ENCODE results near the gene PSEN1. TPM values are rescaled to one million over a fixed set of nuclear protein-coding genes. Genes with fewer than 3 reads are reported as not detected.
"Not testable (repeated sequence)": the region's sequence is repeated elsewhere in the genome, so short reads cannot be mapped to it uniquely, and the experiment has no call there.

The PSEN1 gene
- total and polyA plus RNA-seq, 4 donors: 50.0 to 81.8 (median 58.4) TPM

DNA sequence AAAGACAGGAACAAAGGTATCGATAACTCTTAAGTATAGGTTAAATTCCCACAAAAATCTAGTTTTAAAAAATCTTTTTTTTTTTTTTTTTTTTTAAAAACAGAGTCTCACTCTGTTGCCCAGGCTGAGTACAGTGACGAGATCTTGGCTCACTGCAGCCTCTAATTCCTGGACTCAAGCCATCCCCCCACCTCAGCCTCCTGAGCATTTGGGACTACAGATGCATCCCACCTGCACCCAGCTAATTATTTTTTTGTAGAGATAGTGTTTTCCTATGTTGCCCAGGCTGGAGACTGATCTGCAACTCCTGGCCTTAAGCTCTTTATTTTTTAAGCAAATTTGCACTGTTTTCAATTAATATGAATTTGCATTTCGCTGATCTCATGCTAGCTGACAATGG, 9.8 kb downstream of the PSEN1 start:
- Histone ChIP-seq H3K4me1 (ENCODE audit: control insufficient read depth, insufficient read depth, low read length) (peaks cover 3% of the 10 kb centered on the region), H3K4me3 (ENCODE audit: low read depth, low read length) (no peak overlapping the region), H3K27me3 (ENCODE audit: control insufficient read depth, insufficient read depth, low read length) (no peaks in the 10 kb centered on the region), H3K27ac (ENCODE audit: low read depth, low read length) (no peak overlapping the region), H3K36me3 (ENCODE audit: control insufficient read depth, insufficient read depth, low read length) (peaks cover 7% of the 10 kb centered on the region), H3K9me3 (ENCODE audit: control insufficient read depth, insufficient read depth, low read length) (no peaks in the 10 kb centered on the region)
- peak in 2 of 6 donors; percentile 15 to 56 for DNase-seq (ENCODE audit: low read depth in 4 of 6, low spot score in 6 of 6)
- 100% methylated on average over 1 of the region's 3 CpGs for WGBS (ENCODE audit: insufficient coverage)

DNA sequence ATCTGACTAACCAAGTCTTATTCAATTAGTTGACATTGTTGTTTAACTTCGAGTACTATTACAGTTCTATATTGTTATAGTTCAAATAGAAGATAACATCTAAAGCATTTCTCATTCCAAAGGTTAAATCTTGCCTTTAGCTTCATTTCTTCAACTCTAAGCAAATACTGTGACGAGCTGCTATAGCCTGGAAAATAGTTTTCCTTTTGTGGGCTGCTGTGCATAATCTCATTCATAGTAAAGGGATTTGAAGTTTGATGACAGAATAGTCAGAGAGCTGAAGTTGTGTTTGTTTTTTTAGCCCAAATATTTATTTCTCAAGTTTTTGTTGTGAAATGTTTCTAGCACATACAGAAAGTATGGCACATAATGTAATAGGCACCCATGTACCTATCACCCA, 13.4 kb downstream of the PSEN1 start:
- H3K9me3 ChIP-seq (ENCODE audit: control insufficient read depth, insufficient read depth, low read length): no peaks in the 10 kb centered on the region
- no peak overlapping the region for H3K27ac ChIP-seq (ENCODE audit: low read depth, low read length)
- H3K4me1 ChIP-seq (ENCODE audit: control insufficient read depth, insufficient read depth, low read length): no peaks in the 10 kb centered on the region
- no peaks in the 10 kb centered on the region for H3K27me3 ChIP-seq (ENCODE audit: control insufficient read depth, insufficient read depth, low read length)
- peaks cover 10% of the 10 kb centered on the region for H3K36me3 ChIP-seq (ENCODE audit: control insufficient read depth, insufficient read depth, low read length)
- DNase-seq (ENCODE audit: low read depth in 4 of 6, low spot score in 6 of 6): no peak
- no peak overlapping the region for H3K4me3 ChIP-seq (ENCODE audit: low read depth, low read length)
- WGBS (ENCODE audit: insufficient coverage): no CpG with 5 or more reads among the region's 2 CpGs

DNA sequence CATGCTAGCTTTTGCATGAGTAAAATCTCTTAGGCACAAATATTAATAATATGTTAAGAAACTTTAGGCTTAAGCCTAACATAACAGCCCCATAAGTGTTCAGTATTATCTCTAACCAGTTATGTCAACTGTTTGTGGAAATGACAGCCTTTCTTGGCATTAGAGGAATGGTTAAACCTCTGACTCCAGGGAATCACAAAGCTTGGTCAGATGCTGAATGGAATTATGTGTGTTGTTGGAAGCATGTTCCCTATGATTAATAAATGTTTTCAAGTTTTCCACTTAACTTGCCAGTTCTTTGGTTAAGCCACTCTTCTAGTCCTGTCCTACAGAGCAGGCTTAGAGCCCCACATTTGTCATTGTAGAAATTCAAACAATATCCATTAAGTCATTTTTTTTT, 17.0 kb downstream of the PSEN1 start:
- DNase-seq (ENCODE audit: low read depth in 4 of 6, low spot score in 6 of 6): no peak
- Histone ChIP-seq H3K36me3 (ENCODE audit: control insufficient read depth, insufficient read depth, low read length) (peaks cover 26% of the 10 kb centered on the region), H3K27me3 (ENCODE audit: control insufficient read depth, insufficient read depth, low read length) (no peaks in the 10 kb centered on the region), H3K9me3 (ENCODE audit: control insufficient read depth, insufficient read depth, low read length) (no peaks in the 10 kb centered on the region), H3K4me3 (ENCODE audit: low read depth, low read length) (no peak overlapping the region), H3K4me1 (ENCODE audit: control insufficient read depth, insufficient read depth, low read length) (no peaks in the 10 kb centered on the region), H3K27ac (ENCODE audit: low read depth, low read length) (no peak overlapping the region)

DNA sequence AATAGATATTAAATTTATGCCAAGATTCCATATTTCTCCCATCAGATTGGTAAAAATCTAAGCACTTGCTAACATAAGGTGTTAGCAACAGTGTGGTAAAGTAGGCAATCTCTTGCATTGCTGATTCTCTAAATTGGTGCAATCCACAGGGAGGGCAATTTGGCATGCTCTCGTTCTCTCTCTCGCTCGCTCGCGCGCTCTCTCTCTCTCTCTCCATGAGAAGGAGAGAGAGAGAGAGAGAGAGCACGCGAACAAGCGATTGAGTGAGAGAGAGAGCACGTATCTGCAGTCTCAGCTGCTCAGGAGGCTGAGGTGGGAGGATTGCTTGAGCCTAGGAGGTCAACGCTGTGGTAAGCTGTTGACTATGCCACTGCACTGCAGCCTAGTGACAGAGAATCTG, 25.9 kb downstream of the PSEN1 start:
- Histone ChIP-seq H3K4me3 (ENCODE audit: low read depth, low read length) (no peak overlapping the region), H3K27me3 (ENCODE audit: control insufficient read depth, insufficient read depth, low read length) (no peaks in the 10 kb centered on the region), H3K4me1 (ENCODE audit: control insufficient read depth, insufficient read depth, low read length) (no peaks in the 10 kb centered on the region), H3K27ac (ENCODE audit: low read depth, low read length) (no peak overlapping the region), H3K36me3 (ENCODE audit: control insufficient read depth, insufficient read depth, low read length) (peaks cover 30% of the 10 kb centered on the region), H3K9me3 (ENCODE audit: control insufficient read depth, insufficient read depth, low read length) (no peaks in the 10 kb centered on the region)
- 90% methylated on average over 1 of the region's 11 CpGs for WGBS (ENCODE audit: insufficient coverage)
- peak in 2 of 6 donors; percentile 30 to 78 for DNase-seq (ENCODE audit: low read depth in 4 of 6, low spot score in 6 of 6)

DNA sequence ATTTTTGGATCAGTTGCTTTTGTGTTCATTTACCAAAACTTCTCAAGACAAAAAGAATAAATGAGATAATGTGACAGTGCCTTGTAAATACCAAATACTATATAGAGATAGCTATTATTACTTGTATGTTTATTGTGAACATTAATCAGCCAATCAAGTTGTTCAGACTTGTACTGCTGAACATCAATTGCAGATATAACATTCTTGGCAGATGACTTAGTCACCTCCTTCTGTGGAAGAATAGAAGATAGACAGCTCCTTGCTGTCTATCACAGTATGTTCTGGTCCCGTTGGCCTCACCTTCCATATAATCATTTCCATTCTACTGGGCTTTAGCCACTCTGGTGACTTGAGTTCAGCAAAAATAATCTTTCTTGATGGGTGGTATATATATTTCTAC, 30.1 kb downstream of the PSEN1 start:
- no CpG with 5 or more reads among the region's 1 CpG for WGBS (ENCODE audit: insufficient coverage)
- peaks cover 7% of the 10 kb centered on the region for H3K4me1 ChIP-seq (ENCODE audit: control insufficient read depth, insufficient read depth, low read length)
- H3K36me3 ChIP-seq (ENCODE audit: control insufficient read depth, insufficient read depth, low read length): peaks cover 29% of the 10 kb centered on the region
- H3K27ac ChIP-seq (ENCODE audit: low read depth, low read length): no peak overlapping the region
- no peaks in the 10 kb centered on the region for H3K9me3 ChIP-seq (ENCODE audit: control insufficient read depth, insufficient read depth, low read length)
- no peak for DNase-seq (ENCODE audit: low read depth in 4 of 6, low spot score in 6 of 6)
- no peak overlapping the region for H3K4me3 ChIP-seq (ENCODE audit: low read depth, low read length)
- H3K27me3 ChIP-seq (ENCODE audit: control insufficient read depth, insufficient read depth, low read length): no peaks in the 10 kb centered on the region

DNA sequence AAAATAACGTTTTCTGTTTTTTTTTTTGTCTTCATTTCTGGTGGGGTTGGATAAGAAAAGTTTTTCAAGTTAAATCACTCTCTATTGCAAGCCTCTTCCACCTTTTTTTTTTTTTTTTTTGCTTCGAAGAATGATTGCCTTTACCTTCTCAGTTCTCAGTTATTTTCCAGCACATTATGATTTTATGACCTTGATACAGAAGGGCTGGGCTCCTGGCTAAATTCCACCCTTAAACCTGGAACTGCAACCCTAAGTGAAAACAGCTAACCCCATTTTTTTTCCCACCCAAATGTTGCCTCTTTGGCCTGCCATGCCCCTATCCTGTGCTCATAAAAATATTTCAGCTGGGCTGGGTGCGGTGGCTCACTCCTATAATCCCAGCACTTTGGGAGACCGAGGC, 31.4 kb downstream of the PSEN1 start:
- peaks cover 7% of the 10 kb centered on the region for H3K4me1 ChIP-seq (ENCODE audit: control insufficient read depth, insufficient read depth, low read length)
- H3K27ac ChIP-seq (ENCODE audit: low read depth, low read length): no peak overlapping the region
- WGBS (ENCODE audit: insufficient coverage): 100% methylated on average over 1 of the region's 4 CpGs

DNA sequence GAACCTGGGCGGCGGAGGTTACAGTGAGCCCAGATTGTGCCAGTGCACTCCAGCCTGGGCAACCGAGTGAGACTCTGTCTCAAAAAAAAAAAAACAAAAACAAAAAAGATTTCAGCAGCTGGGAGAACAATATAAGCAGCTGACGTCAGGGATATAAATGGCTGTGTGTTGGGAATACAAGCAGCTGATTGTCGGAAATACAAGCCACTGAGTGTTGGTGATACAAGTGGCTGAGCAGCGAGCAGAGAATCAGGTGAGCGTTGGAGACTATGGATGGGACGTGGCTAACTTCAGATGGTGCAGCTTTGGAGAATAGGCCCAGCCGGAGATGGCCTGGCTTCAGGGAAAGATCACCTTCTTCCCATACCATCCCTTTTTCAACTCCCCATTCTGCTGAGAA, 32.0 kb downstream of the PSEN1 start:
- Histone ChIP-seq H3K27me3 (ENCODE audit: control insufficient read depth, insufficient read depth, low read length) (no peaks in the 10 kb centered on the region), H3K36me3 (ENCODE audit: control insufficient read depth, insufficient read depth, low read length) (peaks cover 21% of the 10 kb centered on the region), H3K9me3 (ENCODE audit: control insufficient read depth, insufficient read depth, low read length) (no peaks in the 10 kb centered on the region), H3K4me1 (ENCODE audit: control insufficient read depth, insufficient read depth, low read length) (peaks cover 7% of the 10 kb centered on the region), H3K27ac (ENCODE audit: low read depth, low read length) (peak overlapping the region; percentile 22), H3K4me3 (ENCODE audit: low read depth, low read length) (no peak overlapping the region)
- WGBS (ENCODE audit: insufficient coverage): 69% methylated on average over 6 of the region's 9 CpGs
- DNase-seq (ENCODE audit: low read depth in 4 of 6, low spot score in 6 of 6): peak in 3 of 6 donors; percentile 3 to 45 (median 11)

More for the DNA sequence above, 31.4 kb downstream of the PSEN1 start:
- DNase-seq (ENCODE audit: low read depth in 4 of 6, low spot score in 6 of 6): no peak
- H3K4me3 ChIP-seq (ENCODE audit: low read depth, low read length): no peak overlapping the region
- peaks cover 21% of the 10 kb centered on the region for H3K36me3 ChIP-seq (ENCODE audit: control insufficient read depth, insufficient read depth, low read length)
- H3K9me3 ChIP-seq (ENCODE audit: control insufficient read depth, insufficient read depth, low read length): no peaks in the 10 kb centered on the region
- H3K27me3 ChIP-seq (ENCODE audit: control insufficient read depth, insufficient read depth, low read length): no peaks in the 10 kb centered on the region

DNA sequence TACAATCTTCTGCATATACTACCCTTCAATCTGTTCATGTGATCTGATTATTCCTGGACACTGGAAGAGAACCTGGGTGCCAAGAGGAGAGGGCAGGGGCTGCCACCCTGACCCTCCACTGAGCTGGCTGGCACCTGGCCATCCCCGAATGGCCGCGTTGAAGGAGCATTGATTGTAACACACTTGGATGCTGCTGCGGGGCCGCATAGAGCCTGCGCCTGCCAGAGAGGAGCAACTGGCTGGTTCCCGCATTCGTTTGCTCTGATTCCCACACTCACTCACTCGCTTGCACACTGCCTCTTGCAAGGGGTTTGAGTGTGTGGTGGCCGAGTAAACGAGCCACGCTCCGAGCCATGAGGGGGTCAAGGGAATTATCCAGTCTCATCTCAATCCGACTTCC, 32.4 kb downstream of the PSEN1 start:
- Histone ChIP-seq H3K4me3 (ENCODE audit: low read depth, low read length) (no peak overlapping the region), H3K9me3 (ENCODE audit: control insufficient read depth, insufficient read depth, low read length) (no peaks in the 10 kb centered on the region), H3K4me1 (ENCODE audit: control insufficient read depth, insufficient read depth, low read length) (peaks cover 7% of the 10 kb centered on the region), H3K36me3 (ENCODE audit: control insufficient read depth, insufficient read depth, low read length) (peaks cover 21% of the 10 kb centered on the region), H3K27me3 (ENCODE audit: control insufficient read depth, insufficient read depth, low read length) (no peaks in the 10 kb centered on the region), H3K27ac (ENCODE audit: low read depth, low read length) (peak overlapping the region; percentile 22)
- DNase-seq (ENCODE audit: low read depth in 4 of 6, low spot score in 6 of 6): peak in 1 of 6 donors; percentile 9
- WGBS (ENCODE audit: insufficient coverage): 67% methylated on average over 9 of the region's 14 CpGs

DNA sequence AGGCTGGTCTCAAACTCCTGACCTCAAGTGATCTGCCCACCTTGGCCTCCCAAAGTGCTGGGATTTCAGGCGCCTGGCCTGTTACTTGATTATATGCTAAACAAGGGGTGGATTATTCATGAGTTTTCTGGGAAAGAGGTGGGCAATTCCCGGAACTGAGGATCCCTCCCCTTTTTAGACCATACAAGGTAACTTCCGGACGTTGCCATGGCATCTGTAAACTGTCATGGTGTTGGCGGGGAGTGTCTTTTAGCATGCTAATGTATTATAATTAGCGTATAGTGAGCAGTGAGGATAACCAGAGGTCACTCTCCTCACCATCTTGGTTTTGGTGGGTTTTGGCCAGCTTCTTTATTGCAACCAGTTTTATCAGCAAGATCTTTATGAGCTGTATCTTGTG, 33.5 kb downstream of the PSEN1 start:
- H3K4me1 ChIP-seq (ENCODE audit: control insufficient read depth, insufficient read depth, low read length): not testable (repeated sequence)
- peaks cover 31% of the 10 kb centered on the region for H3K36me3 ChIP-seq (ENCODE audit: control insufficient read depth, insufficient read depth, low read length)

DNA sequence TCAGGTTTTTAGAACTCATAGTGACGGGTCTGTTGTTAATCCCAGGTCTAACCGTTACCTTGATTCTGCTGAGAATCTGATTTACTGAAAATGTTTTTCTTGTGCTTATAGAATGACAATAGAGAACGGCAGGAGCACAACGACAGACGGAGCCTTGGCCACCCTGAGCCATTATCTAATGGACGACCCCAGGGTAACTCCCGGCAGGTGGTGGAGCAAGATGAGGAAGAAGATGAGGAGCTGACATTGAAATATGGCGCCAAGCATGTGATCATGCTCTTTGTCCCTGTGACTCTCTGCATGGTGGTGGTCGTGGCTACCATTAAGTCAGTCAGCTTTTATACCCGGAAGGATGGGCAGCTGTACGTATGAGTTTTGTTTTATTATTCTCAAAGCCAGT, 34.4 kb downstream of the PSEN1 start:
- peaks cover 7% of the 10 kb centered on the region for H3K4me1 ChIP-seq (ENCODE audit: control insufficient read depth, insufficient read depth, low read length)
- no peaks in the 10 kb centered on the region for H3K27me3 ChIP-seq (ENCODE audit: control insufficient read depth, insufficient read depth, low read length)
- no peak overlapping the region for H3K27ac ChIP-seq (ENCODE audit: low read depth, low read length)
- 64% methylated on average over 9 of the region's 11 CpGs for WGBS (ENCODE audit: insufficient coverage)
- no peak overlapping the region for H3K4me3 ChIP-seq (ENCODE audit: low read depth, low read length)
- H3K36me3 ChIP-seq (ENCODE audit: control insufficient read depth, insufficient read depth, low read length): peaks cover 30% of the 10 kb centered on the region
- no peaks in the 10 kb centered on the region for H3K9me3 ChIP-seq (ENCODE audit: control insufficient read depth, insufficient read depth, low read length)
- DNase-seq (ENCODE audit: low read depth in 4 of 6, low spot score in 6 of 6): no peak

More for the DNA sequence above, 33.5 kb downstream of the PSEN1 start:
- WGBS (ENCODE audit: insufficient coverage): no CpG with 5 or more reads among the region's 6 CpGs
- DNase-seq (ENCODE audit: low read depth in 4 of 6, low spot score in 6 of 6): peak in 1 of 6 donors; percentile 5
- not testable (repeated sequence) for H3K27me3 ChIP-seq (ENCODE audit: control insufficient read depth, insufficient read depth, low read length); H3K4me3 ChIP-seq (ENCODE audit: low read depth, low read length); H3K27ac ChIP-seq (ENCODE audit: low read depth, low read length); H3K9me3 ChIP-seq (ENCODE audit: control insufficient read depth, insufficient read depth, low read length)
